Stimulated activated CD8-positive, alpha-beta memory T cell treated with anti-CD3 and anti-CD28 coated beads, Interleukin-7, amount 100 ng/mL, for 4 hours (primary cell): ENCODE measurements around the gene CD274.
"Not testable (repeated sequence)": the region's sequence is repeated elsewhere in the genome, so short reads cannot be mapped to it uniquely, and the experiment has no call there.

Source experiments
- DNase-seq, 2 donors: peaks; one replicate each; pipeline ENCODE4 v3.0.0-alpha.2; 2020; ENCODE audit warnings: low read depth in 2 of 2

The CD274 gene

GRCh38 chr9:5466766-5467165, 16.4 kb downstream of the CD274 start:
- no peak for DNase-seq

GRCh38 chr9:5468850-5469249, 18.5 kb downstream of the CD274 start:
- no peak for DNase-seq

- no peak for DNase-seq
These were observed 19.8 kb downstream of the CD274 start for GRCh38 chr9:5470122-5470521.

- DNase-seq: no peak
These were observed 20.5 kb downstream of the CD274 start for GRCh38 chr9:5470816-5471215.

GRCh38 chr9:5475611-5476010, 25.3 kb downstream of the CD274 start:
- not testable (repeated sequence) for DNase-seq

GRCh38 chr9:5478206-5478605, 27.9 kb downstream of the CD274 start:
- no peak for DNase-seq

- no peak for DNase-seq
These were observed 29.8 kb downstream of the CD274 start for GRCh38 chr9:5479994-5480694.

GRCh38 chr9:5480919-5481318, 30.6 kb downstream of the CD274 start:
- DNase-seq: no peak

GRCh38 chr9:5481322-5482040, 31.1 kb downstream of the CD274 start:
- no peak for DNase-seq

- DNase-seq: no peak
These were observed 31.9 kb downstream of the CD274 start for GRCh38 chr9:5482194-5482593.

GRCh38 chr9:5483306-5483705, 33.0 kb downstream of the CD274 start:
- no peak for DNase-seq

GRCh38 chr9:5485378-5486085, 35.2 kb downstream of the CD274 start:
- no peak for DNase-seq

- no peak for DNase-seq
These were observed 36.6 kb downstream of the CD274 start for GRCh38 chr9:5486988-5487387.

- DNase-seq: no peak
These were observed 38.1 kb downstream of the CD274 start for GRCh38 chr9:5488221-5489008.

- no peak for DNase-seq
These were observed 39.5 kb downstream of the CD274 start for GRCh38 chr9:5489630-5490490.

- no peak for DNase-seq
These were observed 42.8 kb downstream of the CD274 start for GRCh38 chr9:5492965-5493678.

GRCh38 chr9:5493679-5494511, 43.6 kb downstream of the CD274 start:
- no peak for DNase-seq

- not testable (repeated sequence) for DNase-seq
These were observed 44.4 kb downstream of the CD274 start for GRCh38 chr9:5494765-5495164.

GRCh38 chr9:5499157-5499556, 48.8 kb downstream of the CD274 start:
- DNase-seq: no peak
